ENCODE measurements around the gene LIPA. TPM values are rescaled to one million over a fixed set of nuclear protein-coding genes. Genes with fewer than 3 reads are reported as not detected.

LIPA gene
- total RNA-seq, 1 experiment from 2014 or later, result 45.2 TPM

GRCh38 chr10:89189211-89189734, 62.3 kb downstream of the LIPA start:
- POLR2A ChIA-PET (ENCODE audit: unreplicated experiment), result interaction anchor here (0.7 kb wide), 1 partner anchor 183 kb away, joined by 3 read pairs; no protein-coding TSS in a partner anchor
- no peak for DNase-seq
- Histone ChIP-seq H3K9me2 (ENCODE audit: insufficient read depth) (no peaks in the 10 kb centered on the region), H2AFZ (no peak overlapping the region), H3K4me1 (replicated peaks; ENCODE audit: insufficient read depth) (peaks cover 5% of the 10 kb centered on the region; the same call in 1 of the 2 replicates), H3K36me3 (ENCODE audit: low read depth) (no peaks in the 10 kb centered on the region), H4K20me1 (ENCODE audit: insufficient read depth) (no peaks in the 10 kb centered on the region), H3K4me2 (no peak overlapping the region), H3K27me3 (ENCODE audit: insufficient read depth, low read depth) (no peaks in the 10 kb centered on the region), H3F3A (ENCODE audit: insufficient read depth, low read depth) (no peaks in the 10 kb centered on the region), H3K4me3 (no peak overlapping the region), H3K9me3 (ENCODE audit: insufficient read depth, low read depth) (no peaks in the 10 kb centered on the region; the same call in 1 of the 2 replicates), H3K79me2 (ENCODE audit: low read depth) (no peaks in the 10 kb centered on the region), H3K27ac (no peak overlapping the region)
- intact Hi-C loops (cut with micrococcal nuclease; ENCODE audit: unreplicated experiment), result no loop called here
- CTCF ChIA-PET, result no interaction called here
- no peak for TF ChIP-seq CTCF (conservative IDR thresholded peaks at IDR 0.05)
- TF ChIP-seq EZH2 (IDR thresholded peaks at IDR 0.05; ENCODE audit: low read depth), result no peak
- BruUV-seq (replicated peaks), result no TSS peak

GRCh38 chr10:89185658-89186057, 65.9 kb downstream of the LIPA start:
- no peaks in the 10 kb centered on the region for H3F3A ChIP-seq (ENCODE audit: insufficient read depth, low read depth)
- no TSS peak for BruUV-seq (replicated peaks)
- ChIA-PET POLR2A (ENCODE audit: unreplicated experiment) (no interaction called here), CTCF (no interaction called here)
- no peaks in the 10 kb centered on the region for H3K36me3 ChIP-seq (ENCODE audit: low read depth)
- no peak overlapping the region for H3K27ac ChIP-seq
- H3K27me3 ChIP-seq (ENCODE audit: insufficient read depth, low read depth), result no peaks in the 10 kb centered on the region
- H3K9me2 ChIP-seq (ENCODE audit: insufficient read depth), result no peaks in the 10 kb centered on the region
- H3K4me2 ChIP-seq, result no peak overlapping the region
- no peaks in the 10 kb centered on the region; the same call in 1 of the 2 replicates for H3K9me3 ChIP-seq (ENCODE audit: insufficient read depth, low read depth)
- no peaks in the 10 kb centered on the region for H3K79me2 ChIP-seq (ENCODE audit: low read depth)
- H2AFZ ChIP-seq, result no peak overlapping the region
- no peak for TF ChIP-seq CTCF (conservative IDR thresholded peaks at IDR 0.05)
- no peak for TF ChIP-seq EZH2 (IDR thresholded peaks at IDR 0.05; ENCODE audit: low read depth)
- H4K20me1 ChIP-seq (ENCODE audit: insufficient read depth), result no peaks in the 10 kb centered on the region
- peak in 1 of 2 experiments; percentile 64 for DNase-seq
- H3K4me3 ChIP-seq, result no peak overlapping the region
- peaks cover 5% of the 10 kb centered on the region; the same call in 1 of the 2 replicates for H3K4me1 ChIP-seq (replicated peaks; ENCODE audit: insufficient read depth)
- intact Hi-C loops (cut with micrococcal nuclease; ENCODE audit: unreplicated experiment), result no loop called here

GRCh38 chr10:89184638-89185037, 66.9 kb downstream of the LIPA start:
- no peak for DNase-seq
- no peaks in the 10 kb centered on the region for H3F3A ChIP-seq (ENCODE audit: insufficient read depth, low read depth)
- CTCF ChIA-PET, result no interaction called here
- H4K20me1 ChIP-seq (ENCODE audit: insufficient read depth), result no peaks in the 10 kb centered on the region
- intact Hi-C loops (cut with micrococcal nuclease; ENCODE audit: unreplicated experiment), result no loop called here
- POLR2A ChIA-PET (ENCODE audit: unreplicated experiment), result no interaction called here
- H3K36me3 ChIP-seq (ENCODE audit: low read depth), result no peaks in the 10 kb centered on the region
- H3K79me2 ChIP-seq (ENCODE audit: low read depth), result no peaks in the 10 kb centered on the region
- no peaks in the 10 kb centered on the region; the same call in 1 of the 2 replicates for H3K9me3 ChIP-seq (ENCODE audit: insufficient read depth, low read depth)
- H3K27ac ChIP-seq, result no peak overlapping the region
- no TSS peak for BruUV-seq (replicated peaks)
- TF ChIP-seq CTCF (conservative IDR thresholded peaks at IDR 0.05) (no peak), EZH2 (IDR thresholded peaks at IDR 0.05; ENCODE audit: low read depth) (no peak)
- H3K27me3 ChIP-seq (ENCODE audit: insufficient read depth, low read depth), result no peaks in the 10 kb centered on the region
- H3K4me3 ChIP-seq, result no peak overlapping the region
- no peaks in the 10 kb centered on the region for H3K9me2 ChIP-seq (ENCODE audit: insufficient read depth)
- H2AFZ ChIP-seq, result no peak overlapping the region
- no peak overlapping the region for H3K4me2 ChIP-seq
- peaks cover 5% of the 10 kb centered on the region; the same call in 1 of the 2 replicates for H3K4me1 ChIP-seq (replicated peaks; ENCODE audit: insufficient read depth)
